NCI-H187 (cell line): ENCODE measurements around the gene DNAH10.

ENCODE experiments used
- DNase-seq, 2 experiments: peaks; one replicate each; lab custom pipeline; 2025; lab: John Stamatoyannopoulos, UW

DNAH10 gene

GRCh38 chr12:123948796-123949769 is 187.0 kb downstream of the DNAH10 start:
- no peak for DNase-seq

- DNase-seq = no peak
These were observed 187.7 kb downstream of the DNAH10 start for GRCh38 chr12:123949770-123950165.

- no peak for DNase-seq
These were observed 188.6 kb downstream of the DNAH10 start for GRCh38 chr12:123950476-123951349.

- DNase-seq = no peak
These were observed 189.4 kb downstream of the DNAH10 start for GRCh38 chr12:123951467-123951866.

- DNase-seq = no peak
These were observed 189.9 kb downstream of the DNAH10 start for GRCh38 chr12:123952037-123952436.

GRCh38 chr12:123954647-123955350 is 192.7 kb downstream of the DNAH10 start:
- DNase-seq = no peak

GRCh38 chr12:123956249-123956648 is 194.1 kb downstream of the DNAH10 start:
- DNase-seq = no peak

- no peak for DNase-seq
These were observed 195.1 kb downstream of the DNAH10 start for GRCh38 chr12:123957196-123957595.

- DNase-seq = peak in 1 of 2 experiments; percentile 41
These were observed 196.4 kb downstream of the DNAH10 start for GRCh38 chr12:123958462-123958861.

- no peak for DNase-seq
These were observed 196.8 kb downstream of the DNAH10 start for GRCh38 chr12:123958876-123959275.

GRCh38 chr12:123960029-123960735 is 198.1 kb downstream of the DNAH10 start:
- no peak for DNase-seq

GRCh38 chr12:123960856-123961255 is 198.8 kb downstream of the DNAH10 start:
- DNase-seq = no peak

- DNase-seq = no peak
These were observed 199.7 kb downstream of the DNAH10 start for GRCh38 chr12:123961585-123962345.

- no peak for DNase-seq
These were observed 200.4 kb downstream of the DNAH10 start for GRCh38 chr12:123962513-123962912.

- no peak for DNase-seq
These were observed 201.7 kb downstream of the DNAH10 start for GRCh38 chr12:123963821-123964220.

GRCh38 chr12:123965382-123965781 is 203.3 kb downstream of the DNAH10 start:
- DNase-seq = no peak

GRCh38 chr12:123966596-123966995 is 204.5 kb downstream of the DNAH10 start:
- no peak for DNase-seq

GRCh38 chr12:123967121-123967586 is 205.1 kb downstream of the DNAH10 start:
- DNase-seq = no peak

GRCh38 chr12:123971449-123971769 is 209.3 kb downstream of the DNAH10 start:
- DNase-seq = no peak

GRCh38 chr12:123971770-123972456 is 209.8 kb downstream of the DNAH10 start:
- DNase-seq = no peak
